T-helper 2 cell treated with Interferon-gamma antibody and Interleukin-4, amounts not matched to agents 100 ng/mL and 5 ng/mL, for 36 hours (primary cell): ENCODE data around the gene ME1. TPM values are rescaled to one million over a fixed set of nuclear protein-coding genes. Genes with fewer than 3 reads are reported as not detected.
"Not testable (repeated sequence)": the region's sequence is repeated elsewhere in the genome, so short reads cannot be mapped to it uniquely, and the experiment has no call there.

Experiments
- intact Hi-C: fragments of 100-400 bp; cut with micrococcal nuclease; formaldehyde crosslinking; loops from one replicate; pipeline ENCODE4 v1.15.1; 2023
- total RNA-seq: library from RNA; stranded (reverse); gene quantifications from 2 replicates; pipeline ENCODE4 v1.2.3, GENCODE V29; 2022

ME1 gene
- not detected in 2 replicates for total RNA-seq

GRCh38 chr6:83430611-83431544 lies at the start of gene ME1:
TSS of gene ME1 (minus strand) at chr6:83431051. CDS start at chr6:83430954, 97 bp downstream.
- intact Hi-C loops, result no loop called here

GRCh38 chr6:83480470-83480869 lies 49.6 kb upstream of the ME1 start:
- intact Hi-C loops, result no loop called here

GRCh38 chr6:83479389-83479788 lies 48.5 kb upstream of the ME1 start:
- intact Hi-C loops, result no loop called here

GRCh38 chr6:83476971-83477370 lies 46.1 kb upstream of the ME1 start:
- intact Hi-C loops, result no loop called here

GRCh38 chr6:83474309-83474708 lies 43.5 kb upstream of the ME1 start:
- intact Hi-C loops, result no loop called here

- intact Hi-C loops, result no loop called here
Observed at GRCh38 chr6:83472767-83473166, 41.9 kb upstream of the ME1 start.

- intact Hi-C loops, result no loop called here
Observed at GRCh38 chr6:83470587-83470986, 39.7 kb upstream of the ME1 start.

- intact Hi-C loops, result no loop called here
Observed at GRCh38 chr6:83470001-83470400, 39.1 kb upstream of the ME1 start.

- intact Hi-C loops, result no loop called here
Observed at GRCh38 chr6:83467620-83468036, 36.8 kb upstream of the ME1 start.

GRCh38 chr6:83466328-83466727 lies 35.5 kb upstream of the ME1 start:
- intact Hi-C loops, result no loop called here

- intact Hi-C loops, result no loop called here
Observed at GRCh38 chr6:83464381-83465140, 33.7 kb upstream of the ME1 start.

GRCh38 chr6:83463886-83464285 lies 33.0 kb upstream of the ME1 start:
- intact Hi-C loops, result no loop called here

- intact Hi-C loops, result no loop called here
Observed at GRCh38 chr6:83462524-83462923, 31.7 kb upstream of the ME1 start.

GRCh38 chr6:83461438-83461837 lies 30.6 kb upstream of the ME1 start:
- intact Hi-C loops, result no loop called here

- intact Hi-C loops, result no loop called here
Observed at GRCh38 chr6:83459663-83460062, 28.8 kb upstream of the ME1 start.

GRCh38 chr6:83450015-83450414 lies 19.2 kb upstream of the ME1 start:
- intact Hi-C loops, result not testable (repeated sequence)

GRCh38 chr6:83444086-83444699 lies 13.3 kb upstream of the ME1 start:
- intact Hi-C loops, result not testable (repeated sequence)

GRCh38 chr6:83443516-83443915 lies 12.7 kb upstream of the ME1 start:
- intact Hi-C loops, result no loop called here

- intact Hi-C loops, result no loop called here
Observed at GRCh38 chr6:83442752-83443151, 11.9 kb upstream of the ME1 start.

GRCh38 chr6:83439201-83439600 lies 8.3 kb upstream of the ME1 start:
- intact Hi-C loops, result no loop called here

- intact Hi-C loops, result no loop called here
Observed at GRCh38 chr6:83436674-83437073, 5.8 kb upstream of the ME1 start.

- intact Hi-C loops, result no loop called here
Observed at GRCh38 chr6:83433177-83433576, 2.3 kb upstream of the ME1 start.
